ENCODE results near the gene ZRANB3. TPM values are rescaled to one million over a fixed set of nuclear protein-coding genes. Genes with fewer than 3 reads are reported as not detected.
"Not testable (repeated sequence)": the region's sequence is repeated elsewhere in the genome, so short reads cannot be mapped to it uniquely, and the experiment has no call there.

ZRANB3 gene
- polyA plus RNA-seq, 3 donors: 8.5 to 9.3 (median 8.9) TPM

- no peak for DNase-seq (ENCODE audit: low read depth in 3 of 3, low spot score in 2 of 3)
These were observed 381.8 kb downstream of the ZRANB3 start for GRCh38 chr2:135149251-135149650.

- no peak for DNase-seq (ENCODE audit: low read depth in 3 of 3, low spot score in 2 of 3)
These were observed 386.7 kb downstream of the ZRANB3 start for GRCh38 chr2:135144343-135144742.

GRCh38 chr2:135142323-135142722, 388.7 kb downstream of the ZRANB3 start:
- no peak for DNase-seq (ENCODE audit: low read depth in 3 of 3, low spot score in 2 of 3)

- no peak for DNase-seq (ENCODE audit: low read depth in 3 of 3, low spot score in 2 of 3)
These were observed 390.4 kb downstream of the ZRANB3 start for GRCh38 chr2:135140606-135141005.

- no peak for DNase-seq (ENCODE audit: low read depth in 3 of 3, low spot score in 2 of 3)
These were observed 398.7 kb downstream of the ZRANB3 start for GRCh38 chr2:135132314-135132713.

- DNase-seq (ENCODE audit: low read depth in 3 of 3, low spot score in 2 of 3): no peak
These were observed 400.3 kb downstream of the ZRANB3 start for GRCh38 chr2:135130751-135131150.

- DNase-seq (ENCODE audit: low read depth in 3 of 3, low spot score in 2 of 3): no peak
These were observed 405.1 kb downstream of the ZRANB3 start for GRCh38 chr2:135125940-135126339.

GRCh38 chr2:135124924-135125886, 405.8 kb downstream of the ZRANB3 start:
- DNase-seq (ENCODE audit: low read depth in 3 of 3, low spot score in 2 of 3): no peak

- DNase-seq (ENCODE audit: low read depth in 3 of 3, low spot score in 2 of 3): not testable (repeated sequence)
These were observed 409.4 kb downstream of the ZRANB3 start for GRCh38 chr2:135121658-135122039.

- no peak for DNase-seq (ENCODE audit: low read depth in 3 of 3, low spot score in 2 of 3)
These were observed 409.9 kb downstream of the ZRANB3 start for GRCh38 chr2:135121016-135121657.

GRCh38 chr2:135119582-135119981, 411.4 kb downstream of the ZRANB3 start:
- DNase-seq (ENCODE audit: low read depth in 3 of 3, low spot score in 2 of 3): no peak

- DNase-seq (ENCODE audit: low read depth in 3 of 3, low spot score in 2 of 3): no peak
These were observed 417.7 kb downstream of the ZRANB3 start for GRCh38 chr2:135113322-135113721.

- not testable (repeated sequence) for DNase-seq (ENCODE audit: low read depth in 3 of 3, low spot score in 2 of 3)
These were observed 425.3 kb downstream of the ZRANB3 start for GRCh38 chr2:135105513-135106316.

- DNase-seq (ENCODE audit: low read depth in 3 of 3, low spot score in 2 of 3): no peak
These were observed 427.2 kb downstream of the ZRANB3 start for GRCh38 chr2:135103843-135104242.

GRCh38 chr2:135099802-135100483, 431.1 kb downstream of the ZRANB3 start:
- no peak for DNase-seq (ENCODE audit: low read depth in 3 of 3, low spot score in 2 of 3)

- DNase-seq (ENCODE audit: low read depth in 3 of 3, low spot score in 2 of 3): no peak
These were observed 433.3 kb downstream of the ZRANB3 start for GRCh38 chr2:135097532-135098231.

GRCh38 chr2:135096665-135097446, 434.2 kb downstream of the ZRANB3 start:
- DNase-seq (ENCODE audit: low read depth in 3 of 3, low spot score in 2 of 3): no peak

- DNase-seq (ENCODE audit: low read depth in 3 of 3, low spot score in 2 of 3): no peak
These were observed 435.4 kb downstream of the ZRANB3 start for GRCh38 chr2:135095591-135095990.

- DNase-seq (ENCODE audit: low read depth in 3 of 3, low spot score in 2 of 3): no peak
These were observed 436.5 kb downstream of the ZRANB3 start for GRCh38 chr2:135094508-135094907.

All from right renal cortex interstitium (tissue), 3 donors.